Measurements from ENCODE around the gene PAX2. TPM values are rescaled to one million over a fixed set of nuclear protein-coding genes. Genes with fewer than 3 reads are reported as not detected.

PAX2 gene
- total RNA-seq, 1 donor from 2014 or later = 4.4 TPM

DNA sequence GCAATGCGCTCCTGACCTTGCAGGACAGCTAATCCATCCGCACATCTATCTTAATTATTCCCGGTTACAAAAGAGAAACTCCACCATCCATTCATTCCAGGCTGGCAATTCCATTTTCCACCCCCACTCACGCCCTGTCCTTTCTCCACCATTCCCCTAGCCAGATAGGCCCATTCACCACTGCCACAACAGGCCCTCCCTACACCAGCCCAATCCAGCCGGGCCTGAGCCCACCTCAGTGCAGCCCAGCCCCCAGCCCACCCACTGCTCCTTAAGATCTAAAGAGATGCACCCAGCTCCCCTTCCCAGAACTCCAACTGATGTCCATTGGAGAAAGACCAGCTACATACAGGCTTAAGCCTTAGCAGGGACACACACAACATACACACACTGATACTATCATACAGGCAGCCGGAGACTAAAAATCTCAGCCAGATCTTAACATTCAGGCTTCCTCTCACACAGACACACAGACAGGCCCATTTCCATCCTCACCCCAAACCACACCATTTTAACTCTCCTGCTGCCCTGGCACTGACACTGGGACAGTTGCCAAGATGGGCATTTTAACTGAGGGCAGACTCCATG is 38.0 kb upstream of the PAX2 start:
- no peak overlapping the region for H3K27ac Mint-ChIP-seq
- H3K9me3 Mint-ChIP-seq = peaks cover 4% of the 10 kb centered on the region
- H3K4me1 Mint-ChIP-seq (ENCODE audit: unreplicated experiment) = peaks cover 10% of the 10 kb centered on the region
- TF ChIP-seq, protein P1, sequence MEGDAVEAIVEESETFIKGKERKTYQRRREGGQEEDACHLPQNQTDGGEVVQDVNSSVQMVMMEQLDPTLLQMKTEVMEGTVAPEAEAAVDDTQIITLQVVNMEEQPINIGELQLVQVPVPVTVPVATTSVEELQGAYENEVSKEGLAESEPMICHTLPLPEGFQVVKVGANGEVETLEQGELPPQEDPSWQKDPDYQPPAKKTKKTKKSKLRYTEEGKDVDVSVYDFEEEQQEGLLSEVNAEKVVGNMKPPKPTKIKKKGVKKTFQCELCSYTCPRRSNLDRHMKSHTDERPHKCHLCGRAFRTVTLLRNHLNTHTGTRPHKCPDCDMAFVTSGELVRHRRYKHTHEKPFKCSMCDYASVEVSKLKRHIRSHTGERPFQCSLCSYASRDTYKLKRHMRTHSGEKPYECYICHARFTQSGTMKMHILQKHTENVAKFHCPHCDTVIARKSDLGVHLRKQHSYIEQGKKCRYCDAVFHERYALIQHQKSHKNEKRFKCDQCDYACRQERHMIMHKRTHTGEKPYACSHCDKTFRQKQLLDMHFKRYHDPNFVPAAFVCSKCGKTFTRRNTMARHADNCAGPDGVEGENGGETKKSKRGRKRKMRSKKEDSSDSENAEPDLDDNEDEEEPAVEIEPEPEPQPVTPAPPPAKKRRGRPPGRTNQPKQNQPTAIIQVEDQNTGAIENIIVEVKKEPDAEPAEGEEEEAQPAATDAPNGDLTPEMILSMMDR (conservative IDR thresholded peaks at IDR 0.05) = no peak
- H3K4me3 Mint-ChIP-seq = no peak overlapping the region
- no peaks in the 10 kb centered on the region for H3K36me3 Mint-ChIP-seq
- DNase-seq (ENCODE audit: extremely low spot score, unreplicated experiment) = no peak
- H3K27me3 Mint-ChIP-seq = peaks cover 80% of the 10 kb centered on the region

DNA sequence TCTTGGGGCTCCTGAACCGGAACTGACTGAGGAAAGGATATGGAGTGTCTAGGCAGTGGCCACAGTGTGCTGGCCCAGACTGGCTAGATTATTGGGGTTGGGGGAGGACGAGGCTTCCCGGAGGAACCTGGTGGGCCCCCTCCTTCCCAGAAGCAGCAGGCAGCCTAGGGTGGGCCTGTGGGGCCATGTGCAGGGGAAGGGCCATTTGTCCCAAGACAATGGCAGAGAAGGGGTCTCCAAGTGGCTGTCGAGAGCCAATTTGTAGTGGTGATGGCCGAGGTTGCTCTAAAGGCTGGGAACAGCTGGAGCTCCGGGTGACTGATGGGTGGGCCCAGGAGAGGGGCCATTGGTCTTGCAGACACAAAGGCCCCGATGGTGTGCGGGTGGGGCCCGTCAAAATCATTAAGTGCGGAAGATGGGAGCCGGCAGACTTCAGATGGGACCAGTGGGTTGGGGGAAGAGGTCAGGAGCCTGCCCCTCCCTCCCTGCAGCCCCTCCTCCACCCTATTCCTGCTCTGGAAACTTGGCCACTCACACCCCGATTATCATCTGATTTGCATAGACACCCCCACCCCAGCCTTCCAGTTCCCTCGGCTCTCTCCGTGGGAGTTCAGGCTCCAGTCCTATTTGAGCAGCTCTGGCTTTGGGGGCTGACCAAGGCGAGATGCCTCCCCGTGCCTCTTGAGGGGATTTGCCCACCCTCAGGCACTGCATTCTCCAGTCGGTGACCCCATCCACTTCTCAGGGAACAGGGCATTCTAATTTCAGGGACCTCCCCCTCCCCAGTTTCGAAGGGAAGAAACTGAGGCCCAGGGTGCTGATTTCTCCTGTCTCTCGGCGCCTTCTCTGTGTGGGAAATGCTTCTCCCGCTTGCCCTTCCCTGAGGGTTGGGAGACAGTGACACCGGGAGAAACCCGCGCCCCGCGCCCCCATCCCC is 36.0 kb upstream of the PAX2 start:
- H3K4me3 Mint-ChIP-seq = no peak overlapping the region
- TF ChIP-seq, protein P1 (conservative IDR thresholded peaks at IDR 0.05) = no peak
- no peaks in the 10 kb centered on the region for H3K36me3 Mint-ChIP-seq

DNA sequence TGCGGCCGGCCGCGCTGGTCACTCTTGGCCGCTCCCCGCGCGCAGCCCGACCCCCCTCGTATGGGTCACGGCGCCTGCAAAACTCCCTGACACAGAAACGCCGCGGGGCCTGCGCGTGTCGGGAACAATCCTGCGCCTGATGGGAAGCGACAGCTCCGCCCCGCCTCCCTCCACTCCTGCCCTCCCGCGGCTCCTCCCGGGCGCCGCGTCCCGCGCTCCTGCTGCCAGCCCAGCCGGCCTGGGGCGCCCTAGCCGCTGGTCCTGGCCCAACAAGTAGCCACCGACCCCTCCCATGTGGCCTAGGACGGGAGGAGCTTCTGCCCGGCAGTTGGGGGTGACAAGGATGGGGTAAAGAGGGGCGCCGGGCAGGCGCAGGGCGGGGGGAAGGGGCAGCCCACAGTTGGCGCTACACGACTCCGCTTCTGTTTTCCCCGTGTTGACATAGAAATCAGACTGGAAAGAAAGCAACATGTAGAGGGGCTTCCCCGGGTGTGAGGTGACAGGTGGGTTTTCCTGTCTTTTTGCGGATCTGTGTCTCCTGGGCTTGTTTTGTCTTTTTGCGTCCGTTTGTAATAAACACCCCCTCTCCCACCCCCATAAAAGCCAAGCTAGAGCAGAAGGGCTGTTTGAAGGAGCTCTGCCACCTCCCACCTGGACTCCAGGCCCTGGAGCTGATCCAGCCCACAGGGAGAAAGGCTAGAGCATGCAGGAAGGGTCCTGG is 35.1 kb upstream of the PAX2 start:
- TF ChIP-seq, protein P1 (conservative IDR thresholded peaks at IDR 0.05) = no peak
- H3K9me3 Mint-ChIP-seq = peaks cover 4% of the 10 kb centered on the region
- peaks cover 13% of the 10 kb centered on the region for H3K4me1 Mint-ChIP-seq (ENCODE audit: unreplicated experiment)
- H3K36me3 Mint-ChIP-seq = no peaks in the 10 kb centered on the region
- H3K4me3 Mint-ChIP-seq = peak overlapping the region; percentile 69
- no peak overlapping the region for H3K27ac Mint-ChIP-seq
- DNase-seq (ENCODE audit: extremely low spot score, unreplicated experiment) = no peak
- H3K27me3 Mint-ChIP-seq = peaks cover 95% of the 10 kb centered on the region

More for the DNA sequence above, 36.0 kb upstream of the PAX2 start:
- no peak overlapping the region for H3K27ac Mint-ChIP-seq
- peaks cover 93% of the 10 kb centered on the region for H3K27me3 Mint-ChIP-seq
- no peak for DNase-seq (ENCODE audit: extremely low spot score, unreplicated experiment)
- peaks cover 10% of the 10 kb centered on the region for H3K4me1 Mint-ChIP-seq (ENCODE audit: unreplicated experiment)
- peaks cover 4% of the 10 kb centered on the region for H3K9me3 Mint-ChIP-seq

DNA sequence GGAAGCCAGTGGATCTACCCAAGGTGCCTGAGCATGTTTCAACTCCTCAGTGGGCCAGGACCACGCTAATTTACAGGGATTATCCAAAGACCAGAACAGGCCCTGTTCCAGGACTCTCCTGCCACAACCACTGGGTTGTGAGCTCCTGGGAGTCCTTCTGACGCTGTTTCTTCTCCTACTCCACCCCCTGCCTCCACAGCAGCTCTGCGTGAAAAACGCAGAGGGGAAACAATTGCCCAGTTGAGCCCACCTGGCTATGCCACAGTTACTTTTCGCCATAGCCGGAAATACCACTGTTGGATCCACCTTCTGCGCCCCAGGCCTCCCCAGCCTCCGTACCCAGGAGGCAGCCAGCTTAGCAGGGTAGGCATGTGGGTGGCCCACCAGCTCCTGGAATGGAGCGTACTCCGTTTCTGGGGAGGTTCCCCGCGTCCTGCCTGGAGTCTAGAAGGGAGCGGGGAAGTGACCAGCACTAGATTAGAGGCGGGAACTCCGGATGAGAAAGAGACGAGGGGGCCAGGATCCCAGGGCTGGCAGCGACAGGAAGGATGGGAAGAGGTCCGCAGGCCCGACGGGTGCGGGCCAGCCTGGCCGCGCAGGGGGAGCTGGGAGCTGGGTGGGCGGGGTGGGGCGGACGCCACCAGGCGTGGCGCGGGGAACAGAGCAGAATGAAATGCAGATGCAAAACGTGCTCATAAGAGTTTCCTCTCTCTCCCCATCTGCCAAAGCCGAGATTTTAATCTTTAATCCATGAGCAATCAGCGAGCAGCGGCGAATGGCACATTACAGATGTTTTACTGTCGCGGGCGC is 32.1 kb upstream of the PAX2 start:
- H3K4me1 Mint-ChIP-seq (ENCODE audit: unreplicated experiment) = peaks cover 9% of the 10 kb centered on the region
- no peaks in the 10 kb centered on the region for H3K9me3 Mint-ChIP-seq
- H3K4me3 Mint-ChIP-seq = peak overlapping the region; percentile 71
- DNase-seq (ENCODE audit: extremely low spot score, unreplicated experiment) = no peak
- TF ChIP-seq, protein P1 (conservative IDR thresholded peaks at IDR 0.05) = no peak
- H3K27ac Mint-ChIP-seq = no peak overlapping the region
- no peaks in the 10 kb centered on the region for H3K36me3 Mint-ChIP-seq
- H3K27me3 Mint-ChIP-seq = peaks cover 95% of the 10 kb centered on the region
